OCI-LY1 (cell line): ENCODE data around the gene RASSF9.

Source experiments
- CTCF ChIP-seq: fragments of 200-600 bp; sonication (generic), shearing (Covaris generic); IDR thresholded peaks from 2 replicates; pipeline ENCODE4 v1.5.1; 2017; ENCODE audit warnings: mild to moderate bottlenecking, antibody characterized with exemption, low read length, moderate library complexity, mixed read lengths
- EZH2 ChIP-seq: fragments of 200-600 bp; sonication (generic), shearing (Covaris generic); IDR thresholded peaks from 2 replicates; pipeline ENCODE4 v1.8.0; 2017; ENCODE audit warnings: borderline replicate concordance, mixed run types, mild to moderate bottlenecking, antibody characterized with exemption, low read length, moderate library complexity, mixed read lengths

DNA sequence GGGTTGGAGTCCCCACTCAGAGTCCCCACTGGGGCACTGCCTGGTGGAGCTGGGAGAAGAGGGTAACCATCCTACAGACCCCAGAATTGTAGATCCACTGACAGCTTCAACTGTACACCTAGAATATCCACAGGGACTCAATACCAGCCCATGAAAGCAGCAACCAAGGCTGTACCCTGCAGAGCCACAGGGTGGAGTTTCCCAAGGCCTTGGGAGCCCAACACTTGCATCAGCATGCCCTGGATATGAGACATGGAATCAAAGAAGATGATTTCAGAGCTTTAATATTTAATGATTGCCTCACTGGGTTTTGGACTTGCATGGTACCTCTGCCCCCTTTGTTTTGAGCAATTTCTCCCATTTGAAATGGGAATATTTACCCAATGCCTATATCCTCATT is 80.4 kb downstream of the RASSF9 start:
- TF ChIP-seq CTCF (no peak), EZH2 (no peak)
